Measurements from ENCODE around the gene CREB3. TPM values are rescaled to one million over a fixed set of nuclear protein-coding genes. Genes with fewer than 3 reads are reported as not detected.

CREB3 gene
- total and polyA plus RNA-seq, 9 of the 15 experiments (the other 6 are each of a cell fraction or from before 2014, with no cell fraction given) = 5.7 to 18.3 (median 14.9) TPM

DNA sequence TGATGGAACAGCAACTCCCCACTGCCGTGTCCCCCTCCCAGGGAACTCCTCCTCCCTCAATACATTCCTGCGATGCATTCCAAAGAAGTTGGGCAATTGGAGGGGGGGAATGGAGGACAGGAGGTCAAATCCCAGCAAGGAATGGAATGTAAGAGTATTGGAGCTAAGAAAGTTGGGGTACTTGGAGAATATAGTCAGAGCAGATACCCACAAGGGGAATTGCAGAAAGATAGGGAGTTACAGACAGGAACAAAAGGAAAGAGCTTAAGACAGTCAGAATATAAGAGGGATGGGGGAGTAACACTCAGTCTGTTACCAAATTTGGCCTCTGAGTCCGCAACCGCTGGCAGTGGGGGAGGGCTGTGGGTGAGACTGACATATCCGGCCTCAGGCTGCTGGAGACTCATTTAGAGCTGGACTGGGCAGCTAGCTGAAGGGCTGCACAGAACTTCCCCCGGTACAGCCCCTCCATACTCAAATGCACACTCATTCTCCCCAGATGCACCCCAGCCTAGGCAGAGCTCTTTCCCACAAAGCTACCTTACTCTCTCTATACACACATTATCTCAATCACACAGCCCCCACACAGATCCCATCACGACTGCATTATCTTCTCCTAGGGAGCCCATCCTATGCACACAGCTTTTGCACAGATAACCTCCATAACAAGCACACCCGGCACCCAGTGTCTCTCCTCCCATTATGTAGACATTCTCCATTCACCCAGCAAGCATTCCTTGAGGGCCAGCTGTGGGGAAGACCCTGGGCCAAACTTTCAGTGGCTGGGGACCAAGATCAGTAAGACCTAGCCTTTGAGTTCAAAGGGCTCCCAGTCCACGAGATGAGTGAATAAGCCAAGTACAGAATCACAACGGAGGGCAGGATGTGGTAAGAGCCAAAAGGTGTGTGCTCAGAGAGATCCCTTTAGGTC lies 4.2 kb upstream of the CREB3 start (continued):
- TF ChIP-seq ZNF318 (IDR thresholded peaks at IDR 0.05; ENCODE audit: borderline replicate concordance in 1 of 2, low read depth in 1 of 2) (0 out of 4 replicates have a peak, but pooled peaks of 1 of the 2 experiments have one; percentile 20), ZNF239 (CRISPR knock-in tag; IDR thresholded peaks at IDR 0.05) (no peak), ZNF639 (CRISPR knock-in tag; conservative IDR thresholded peaks at IDR 0.05 in 1 of 2, IDR thresholded peaks at IDR 0.05 in 1 of 2) (no peak), WHSC1 (IDR thresholded peaks at IDR 0.05; ENCODE audit: low read length) (no peak), BRF1 (IDR thresholded peaks at IDR 0.05; ENCODE audit: borderline replicate concordance, extremely low read depth, insufficient read length) (no peak), EHMT2 (IDR thresholded peaks at IDR 0.05) (0 out of 2 replicates have a peak, but pooled peaks have one; percentile 18), CHD4 (IDR thresholded peaks at IDR 0.05; ENCODE audit: insufficient read depth, insufficient replicate concordance, low read depth, low read length, poor library complexity, severe bottlenecking) (no peak), EGR1 (conservative IDR thresholded peaks at IDR 0.05) (peak; percentile 41; the same call in 1 of the 2 replicates), PHF21A (IDR thresholded peaks at IDR 0.05; ENCODE audit: borderline replicate concordance, low read depth) (no peak), ZNF324 (CRISPR knock-in tag; IDR thresholded peaks at IDR 0.05) (no peak), FOXJ2 (tag; IDR thresholded peaks at IDR 0.05) (no peak), ZNF175 (CRISPR knock-in tag; IDR thresholded peaks at IDR 0.05; ENCODE audit: low read depth) (peak; percentile 56; the same call in 1 of the 2 replicates), DDX20 (tag; IDR thresholded peaks at IDR 0.05; ENCODE audit: low read depth) (no peak), OTX1 (CRISPR knock-in tag; IDR thresholded peaks at IDR 0.05) (no peak), FOS (IDR thresholded peaks at IDR 0.05; ENCODE audit: extremely low read depth, insufficient read length) (no peak)
- TF ChIP-seq, protein P1, sequence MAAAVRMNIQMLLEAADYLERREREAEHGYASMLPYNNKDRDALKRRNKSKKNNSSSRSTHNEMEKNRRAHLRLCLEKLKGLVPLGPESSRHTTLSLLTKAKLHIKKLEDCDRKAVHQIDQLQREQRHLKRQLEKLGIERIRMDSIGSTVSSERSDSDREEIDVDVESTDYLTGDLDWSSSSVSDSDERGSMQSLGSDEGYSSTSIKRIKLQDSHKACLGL (CRISPR knock-in tag; IDR thresholded peaks at IDR 0.05; ENCODE audit: borderline replicate concordance, poor library complexity, severe bottlenecking) = no peak
